HEK293 (cell line): ENCODE measurements around the gene VEGFA.

Experiments used
- GFI1B ChIP-seq: fragments of 450-650 bp; formaldehyde crosslinking; IDR thresholded peaks from 2 replicates; pipeline ENCODE4 v1.5.1; 2016; ENCODE audit warnings: missing biosample characterization, missing genetic modification characterization
- GLI2 ChIP-seq: fragments of 450-650 bp; formaldehyde crosslinking; IDR thresholded peaks from 2 replicates; pipeline ENCODE4; 2017; ENCODE audit warnings: missing biosample characterization, missing genetic modification characterization, low read depth, borderline replicate concordance
- KLF7 ChIP-seq: fragments of 450-650 bp; formaldehyde crosslinking; IDR thresholded peaks from 2 replicates; pipeline ENCODE4 v1.5.1; 2016; ENCODE audit warnings: missing biosample characterization, missing genetic modification characterization, borderline replicate concordance
- MYNN ChIP-seq: fragments of 450-650 bp; formaldehyde crosslinking; IDR thresholded peaks from 2 replicates; pipeline ENCODE4 v1.5.1; 2016; ENCODE audit warnings: missing biosample characterization, missing genetic modification characterization, borderline replicate concordance
- REPIN1 ChIP-seq: fragments of 450-650 bp; formaldehyde crosslinking; IDR thresholded peaks from 2 replicates; pipeline ENCODE4 v1.5.1; 2017; ENCODE audit warnings: missing biosample characterization, missing genetic modification characterization, low read depth
- SALL2 ChIP-seq: fragments of 450-650 bp; formaldehyde crosslinking; IDR thresholded peaks from 2 replicates; pipeline ENCODE4 v1.5.0; 2017; ENCODE audit warnings: missing biosample characterization, mild to moderate bottlenecking, missing genetic modification characterization, borderline replicate concordance
- SCRT2 ChIP-seq: fragments of 450-650 bp; formaldehyde crosslinking; IDR thresholded peaks from 2 replicates; pipeline ENCODE4 v1.5.1; 2016; ENCODE audit warnings: missing biosample characterization, missing genetic modification characterization
- YY2 ChIP-seq: fragments of 450-650 bp; formaldehyde crosslinking; IDR thresholded peaks from 2 replicates; pipeline ENCODE4 v1.5.1; 2016; ENCODE audit warnings: missing biosample characterization, missing genetic modification characterization
- ZFP41 ChIP-seq: fragments of 450-650 bp; formaldehyde crosslinking; IDR thresholded peaks from 2 replicates; pipeline ENCODE4 v1.5.1; 2016; ENCODE audit warnings: missing biosample characterization, missing genetic modification characterization, borderline replicate concordance
- ZFP69B ChIP-seq: fragments of 450-650 bp; formaldehyde crosslinking; IDR thresholded peaks from 2 replicates; pipeline ENCODE4 v1.5.1; 2016; ENCODE audit warnings: missing biosample characterization, missing genetic modification characterization
- ZNF114 ChIP-seq: fragments of 450-650 bp; formaldehyde crosslinking; IDR thresholded peaks from 2 replicates; pipeline ENCODE4 v1.5.0; 2017; ENCODE audit warnings: missing biosample characterization, missing genetic modification characterization
- ZNF121 ChIP-seq: fragments of 450-650 bp; formaldehyde crosslinking; IDR thresholded peaks from 2 replicates; pipeline ENCODE4 v1.5.1; 2016; ENCODE audit warnings: missing biosample characterization, missing genetic modification characterization
- ZNF157 ChIP-seq: fragments of 450-650 bp; formaldehyde crosslinking; IDR thresholded peaks from 2 replicates; pipeline ENCODE4 v1.5.1; 2016; ENCODE audit warnings: missing biosample characterization, missing genetic modification characterization
- ZNF175 ChIP-seq: fragments of 450-650 bp; formaldehyde crosslinking; IDR thresholded peaks from 2 replicates; pipeline ENCODE4 v1.5.1; 2016; ENCODE audit warnings: missing biosample characterization, missing genetic modification characterization
- ZNF211 ChIP-seq: fragments of 450-650 bp; formaldehyde crosslinking; IDR thresholded peaks from 2 replicates; pipeline ENCODE4 v1.5.1; 2016; ENCODE audit warnings: low read depth, missing biosample characterization, missing genetic modification characterization
- ZNF24 ChIP-seq: fragments of 450-650 bp; formaldehyde crosslinking; IDR thresholded peaks from 2 replicates; pipeline ENCODE4 v1.5.1; 2016; ENCODE audit warnings: missing biosample characterization, missing genetic modification characterization
- ZNF324 ChIP-seq: fragments of 450-650 bp; formaldehyde crosslinking; IDR thresholded peaks from 2 replicates; pipeline ENCODE4 v1.5.1; 2016; ENCODE audit warnings: missing biosample characterization, missing genetic modification characterization
- ZNF350 ChIP-seq: fragments of 450-650 bp; formaldehyde crosslinking; IDR thresholded peaks from 2 replicates; pipeline ENCODE4 v1.5.0; 2017; ENCODE audit warnings: missing biosample characterization, mild to moderate bottlenecking, missing genetic modification characterization
- ZNF426 ChIP-seq: fragments of 450-650 bp; formaldehyde crosslinking; IDR thresholded peaks from 2 replicates; pipeline ENCODE4 v1.5.1; 2017; ENCODE audit warnings: missing biosample characterization, missing genetic modification characterization, mild to moderate bottlenecking, inconsistent platforms, moderate library complexity
- ZNF473 ChIP-seq: fragments of 450-650 bp; formaldehyde crosslinking; IDR thresholded peaks from 2 replicates; pipeline ENCODE4 v1.5.1; 2017; ENCODE audit warnings: missing biosample characterization, missing genetic modification characterization
- ZNF561 ChIP-seq: fragments of 450-650 bp; IDR thresholded peaks from 2 replicates; pipeline ENCODE4 v1.5.1; 2018; ENCODE audit warnings: missing biosample characterization, missing genetic modification characterization, borderline replicate concordance
- ZNF596 ChIP-seq: fragments of 450-650 bp; IDR thresholded peaks from 2 replicates; pipeline ENCODE4 v1.5.0; 2018; ENCODE audit warnings: missing biosample characterization, mild to moderate bottlenecking, missing genetic modification characterization, moderate library complexity
- ZNF600 ChIP-seq: fragments of 450-650 bp; formaldehyde crosslinking; IDR thresholded peaks from 2 replicates; pipeline ENCODE4 v1.5.1; 2016; ENCODE audit warnings: missing biosample characterization, missing genetic modification characterization
- ZNF626 ChIP-seq: fragments of 450-650 bp; sonication (Bioruptor Pico); formaldehyde crosslinking; IDR thresholded peaks from 2 replicates; pipeline ENCODE4 v1.5.1; 2018; ENCODE audit warnings: missing biosample characterization, missing genetic modification characterization, inconsistent platforms
- ZNF629 ChIP-seq: fragments of 450-650 bp; formaldehyde crosslinking; IDR thresholded peaks from 2 replicates; pipeline ENCODE4 v1.5.1; 2017; ENCODE audit warnings: missing biosample characterization, missing genetic modification characterization
- ZSCAN30 ChIP-seq: fragments of 450-650 bp; IDR thresholded peaks from 2 replicates; pipeline ENCODE4 v1.5.1; 2018; ENCODE audit warnings: missing biosample characterization, mild to moderate bottlenecking, missing genetic modification characterization, moderate library complexity
- TF ChIP-seq, protein P1 (sequence below): fragments of 450-650 bp; formaldehyde crosslinking; IDR thresholded peaks from 2 replicates; pipeline ENCODE4 v1.5.1; 2017; ENCODE audit warnings: missing biosample characterization, missing genetic modification characterization
- TF ChIP-seq, protein P2 (sequence below): fragments of 450-650 bp; formaldehyde crosslinking; IDR thresholded peaks from 2 replicates; pipeline ENCODE4 v1.5.1; 2016; ENCODE audit warnings: missing biosample characterization, missing genetic modification characterization
- TF ChIP-seq, protein P3 (sequence below): fragments of 450-650 bp; formaldehyde crosslinking; IDR thresholded peaks from 2 replicates; pipeline ENCODE4 v1.5.1; 2016; ENCODE audit warnings: missing biosample characterization, missing genetic modification characterization
- TF ChIP-seq, protein P4 (sequence below): fragments of 450-650 bp; formaldehyde crosslinking; IDR thresholded peaks from 2 replicates; pipeline ENCODE4 v1.5.1; 2016; ENCODE audit warnings: missing biosample characterization, missing genetic modification characterization
- TF ChIP-seq, protein P5 (sequence below): fragments of 450-650 bp; formaldehyde crosslinking; IDR thresholded peaks from 2 replicates; pipeline ENCODE4 v1.5.1; 2016; ENCODE audit warnings: missing biosample characterization, missing genetic modification characterization

VEGFA gene

DNA sequence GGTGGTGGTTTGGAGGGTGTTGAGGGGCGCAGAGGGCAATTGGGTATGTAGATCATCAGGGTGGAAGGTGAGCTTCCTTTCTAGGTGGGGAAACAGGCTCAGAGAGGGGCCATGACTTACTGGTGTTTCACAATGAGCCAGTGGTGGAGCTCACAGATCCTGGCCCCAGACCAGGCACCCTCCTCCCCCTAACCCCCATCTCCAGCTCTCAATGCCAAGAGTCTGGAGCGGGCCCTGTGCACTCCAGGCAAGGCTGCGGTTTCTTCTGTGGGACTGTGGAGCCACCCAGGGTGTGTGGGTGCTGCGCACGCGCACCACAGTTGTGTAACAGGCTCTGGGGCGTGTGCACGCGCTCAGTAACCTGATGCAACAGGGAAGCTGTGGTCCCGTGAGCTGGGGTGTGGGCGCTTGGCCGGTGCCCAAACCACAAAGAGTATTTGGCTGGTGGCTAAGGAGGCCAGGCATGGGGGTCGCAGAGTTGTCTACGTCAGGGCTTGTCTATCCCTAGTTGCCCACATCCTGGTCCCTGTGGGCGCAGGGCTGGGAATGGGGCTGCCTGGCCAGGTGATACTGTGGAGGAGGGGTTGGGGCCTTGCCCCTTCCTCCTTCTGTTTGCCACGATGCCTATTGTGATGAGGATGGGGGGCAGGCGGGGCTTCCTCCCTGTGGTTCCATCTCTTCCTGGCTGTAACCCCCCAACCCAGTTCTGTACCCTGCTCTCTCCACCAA lies 44.9 kb upstream of the VEGFA start (continued):
- TF ChIP-seq ZNF114 (tag by site-specific recombination) (no peak), MYNN (no peak), ZFP41 (tag by site-specific recombination) (no peak), ZFP69B (tag by site-specific recombination) (peak; percentile 87), ZNF211 (tag by site-specific recombination) (no peak), ZNF596 (tag by site-specific recombination) (no peak), ZNF121 (tag by site-specific recombination) (no peak), SCRT2 (peak; percentile 100), ZNF157 (tag by site-specific recombination) (no peak; the same call in 1 of the 2 replicates), KLF7 (peak; percentile 87; the same call in 1 of the 2 replicates), GLI2 (tag by site-specific recombination) (no peak), ZNF561 (tag by site-specific recombination) (peak; percentile 91; the same call in 1 of the 2 replicates), ZSCAN30 (tag by site-specific recombination) (peak; percentile 62; the same call in 1 of the 2 replicates), GFI1B (tag by site-specific recombination) (no peak), REPIN1 (tag by site-specific recombination) (no peak), ZNF426 (tag by site-specific recombination) (no peak), ZNF24 (tag by site-specific recombination) (peak; percentile 87), ZNF324 (tag by site-specific recombination) (peak; percentile 86; the same call in 1 of the 2 replicates), SALL2 (tag by site-specific recombination) (no peak), ZNF350 (tag by site-specific recombination) (no peak), ZNF175 (no peak), ZNF629 (tag by site-specific recombination) (peak; percentile 73), YY2 (tag by site-specific recombination) (no peak), ZNF626 (tag by site-specific recombination) (no peak), ZNF600 (tag by site-specific recombination) (peak; percentile 75), ZNF473 (tag by site-specific recombination) (no peak)
- TF ChIP-seq, protein P1, sequence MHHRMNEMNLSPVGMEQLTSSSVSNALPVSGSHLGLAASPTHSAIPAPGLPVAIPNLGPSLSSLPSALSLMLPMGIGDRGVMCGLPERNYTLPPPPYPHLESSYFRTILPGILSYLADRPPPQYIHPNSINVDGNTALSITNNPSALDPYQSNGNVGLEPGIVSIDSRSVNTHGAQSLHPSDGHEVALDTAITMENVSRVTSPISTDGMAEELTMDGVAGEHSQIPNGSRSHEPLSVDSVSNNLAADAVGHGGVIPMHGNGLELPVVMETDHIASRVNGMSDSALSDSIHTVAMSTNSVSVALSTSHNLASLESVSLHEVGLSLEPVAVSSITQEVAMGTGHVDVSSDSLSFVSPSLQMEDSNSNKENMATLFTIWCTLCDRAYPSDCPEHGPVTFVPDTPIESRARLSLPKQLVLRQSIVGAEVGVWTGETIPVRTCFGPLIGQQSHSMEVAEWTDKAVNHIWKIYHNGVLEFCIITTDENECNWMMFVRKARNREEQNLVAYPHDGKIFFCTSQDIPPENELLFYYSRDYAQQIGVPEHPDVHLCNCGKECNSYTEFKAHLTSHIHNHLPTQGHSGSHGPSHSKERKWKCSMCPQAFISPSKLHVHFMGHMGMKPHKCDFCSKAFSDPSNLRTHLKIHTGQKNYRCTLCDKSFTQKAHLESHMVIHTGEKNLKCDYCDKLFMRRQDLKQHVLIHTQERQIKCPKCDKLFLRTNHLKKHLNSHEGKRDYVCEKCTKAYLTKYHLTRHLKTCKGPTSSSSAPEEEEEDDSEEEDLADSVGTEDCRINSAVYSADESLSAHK: peak; percentile 63
- TF ChIP-seq, protein P2, sequence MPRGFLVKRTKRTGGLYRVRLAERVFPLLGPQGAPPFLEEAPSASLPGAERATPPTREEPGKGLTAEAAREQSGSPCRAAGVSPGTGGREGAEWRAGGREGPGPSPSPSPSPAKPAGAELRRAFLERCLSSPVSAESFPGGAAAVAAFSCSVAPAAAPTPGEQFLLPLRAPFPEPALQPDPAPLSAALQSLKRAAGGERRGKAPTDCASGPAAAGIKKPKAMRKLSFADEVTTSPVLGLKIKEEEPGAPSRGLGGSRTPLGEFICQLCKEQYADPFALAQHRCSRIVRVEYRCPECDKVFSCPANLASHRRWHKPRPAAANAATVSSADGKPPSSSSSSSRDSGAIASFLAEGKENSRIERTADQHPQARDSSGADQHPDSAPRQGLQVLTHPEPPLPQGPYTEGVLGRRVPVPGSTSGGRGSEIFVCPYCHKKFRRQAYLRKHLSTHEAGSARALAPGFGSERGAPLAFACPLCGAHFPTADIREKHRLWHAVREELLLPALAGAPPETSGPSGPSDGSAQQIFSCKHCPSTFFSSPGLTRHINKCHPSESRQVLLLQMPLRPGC: no peak
- TF ChIP-seq, protein P3, sequence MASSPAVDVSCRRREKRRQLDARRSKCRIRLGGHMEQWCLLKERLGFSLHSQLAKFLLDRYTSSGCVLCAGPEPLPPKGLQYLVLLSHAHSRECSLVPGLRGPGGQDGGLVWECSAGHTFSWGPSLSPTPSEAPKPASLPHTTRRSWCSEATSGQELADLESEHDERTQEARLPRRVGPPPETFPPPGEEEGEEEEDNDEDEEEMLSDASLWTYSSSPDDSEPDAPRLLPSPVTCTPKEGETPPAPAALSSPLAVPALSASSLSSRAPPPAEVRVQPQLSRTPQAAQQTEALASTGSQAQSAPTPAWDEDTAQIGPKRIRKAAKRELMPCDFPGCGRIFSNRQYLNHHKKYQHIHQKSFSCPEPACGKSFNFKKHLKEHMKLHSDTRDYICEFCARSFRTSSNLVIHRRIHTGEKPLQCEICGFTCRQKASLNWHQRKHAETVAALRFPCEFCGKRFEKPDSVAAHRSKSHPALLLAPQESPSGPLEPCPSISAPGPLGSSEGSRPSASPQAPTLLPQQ (tag by site-specific recombination): peak; percentile 94
- TF ChIP-seq, protein P4, sequence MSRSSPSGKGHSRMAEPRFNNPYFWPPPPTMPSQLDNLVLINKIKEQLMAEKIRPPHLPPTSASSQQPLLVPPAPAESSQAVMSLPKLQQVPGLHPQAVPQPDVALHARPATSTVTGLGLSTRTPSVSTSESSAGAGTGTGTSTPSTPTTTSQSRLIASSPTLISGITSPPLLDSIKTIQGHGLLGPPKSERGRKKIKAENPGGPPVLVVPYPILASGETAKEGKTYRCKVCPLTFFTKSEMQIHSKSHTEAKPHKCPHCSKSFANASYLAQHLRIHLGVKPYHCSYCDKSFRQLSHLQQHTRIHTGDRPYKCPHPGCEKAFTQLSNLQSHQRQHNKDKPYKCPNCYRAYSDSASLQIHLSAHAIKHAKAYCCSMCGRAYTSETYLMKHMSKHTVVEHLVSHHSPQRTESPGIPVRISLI (tag by site-specific recombination): no peak
- TF ChIP-seq, protein P5, sequence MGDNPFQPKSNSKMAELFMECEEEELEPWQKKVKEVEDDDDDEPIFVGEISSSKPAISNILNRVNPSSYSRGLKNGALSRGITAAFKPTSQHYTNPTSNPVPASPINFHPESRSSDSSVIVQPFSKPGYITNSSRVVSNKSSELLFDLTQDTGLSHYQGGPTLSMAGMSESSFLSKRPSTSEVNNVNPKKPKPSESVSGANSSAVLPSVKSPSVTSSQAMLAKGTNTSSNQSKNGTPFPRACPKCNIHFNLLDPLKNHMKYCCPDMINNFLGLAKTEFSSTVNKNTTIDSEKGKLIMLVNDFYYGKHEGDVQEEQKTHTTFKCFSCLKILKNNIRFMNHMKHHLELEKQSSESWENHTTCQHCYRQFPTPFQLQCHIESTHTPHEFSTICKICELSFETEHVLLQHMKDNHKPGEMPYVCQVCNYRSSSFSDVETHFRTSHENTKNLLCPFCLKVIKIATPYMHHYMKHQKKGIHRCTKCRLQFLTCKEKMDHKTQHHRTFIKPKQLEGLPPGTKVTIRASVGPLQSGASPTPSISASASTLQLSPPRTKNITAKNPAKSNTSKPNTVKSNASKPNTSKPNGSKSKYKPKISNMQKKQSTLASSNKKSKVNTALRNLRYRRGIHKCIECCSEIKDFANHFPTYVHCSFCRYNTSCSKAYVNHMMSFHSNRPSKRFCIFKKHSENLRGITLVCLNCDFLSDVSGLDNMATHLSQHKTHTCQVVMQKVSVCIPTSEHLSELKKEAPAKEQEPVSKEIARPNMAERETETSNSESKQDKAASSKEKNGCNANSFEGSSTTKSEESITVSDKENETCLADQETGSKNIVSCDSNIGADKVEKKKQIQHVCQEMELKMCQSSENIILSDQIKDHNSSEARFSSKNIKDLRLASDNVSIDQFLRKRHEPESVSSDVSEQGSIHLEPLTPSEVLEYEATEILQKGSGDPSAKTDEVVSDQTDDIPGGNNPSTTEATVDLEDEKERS: no peak
